GM21717 (cell line): ENCODE measurements around the gene SEZ6L.

Experiments used
- ATAC-seq: cut with Tn5 transposase; IDR thresholded peaks from one replicate; pipeline ENCODE4 v1.9.1; 2021; ENCODE audit warnings: mild to moderate bottlenecking, moderate library complexity; ENCODE audit not compliant: unreplicated experiment

Gene SEZ6L

DNA sequence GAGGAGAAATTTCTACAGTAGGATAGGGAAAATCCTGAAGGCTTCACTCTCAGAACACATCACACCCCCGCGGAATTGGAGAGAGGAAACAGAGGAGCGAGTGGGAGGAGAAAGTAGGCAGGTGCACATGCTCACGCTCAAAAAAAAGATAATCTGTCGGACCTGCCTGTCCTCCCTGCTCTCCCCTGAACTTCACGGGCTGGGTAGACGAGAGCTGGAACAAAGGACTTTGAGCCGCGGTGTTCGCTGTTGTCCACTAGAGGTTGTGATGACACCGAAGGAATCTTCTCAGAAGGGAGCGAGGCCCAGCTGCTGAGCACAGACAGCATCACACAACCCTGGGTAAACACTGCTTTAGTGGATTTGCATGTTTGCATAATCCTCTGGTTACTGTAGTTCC, 5.0 kb downstream of the SEZ6L start:
- ATAC-seq, result no peak

DNA sequence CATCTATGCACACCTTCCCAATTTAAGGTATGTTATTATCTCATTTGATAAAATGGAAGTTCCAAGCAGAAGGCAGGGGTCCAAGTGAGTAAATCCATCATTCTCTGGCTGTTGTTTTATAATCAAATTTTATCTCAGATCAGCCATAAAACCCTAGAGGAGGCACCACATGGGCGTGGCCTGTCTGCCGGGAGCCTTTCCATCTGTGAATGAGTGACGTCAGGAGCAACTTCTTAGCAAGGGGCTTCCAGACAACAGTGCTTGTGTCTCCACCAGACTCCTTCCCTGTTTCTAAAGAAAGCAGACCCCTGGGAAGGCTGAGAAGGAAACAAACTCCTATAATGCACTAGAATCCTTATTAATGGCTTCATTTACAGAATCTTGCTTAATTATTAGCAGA, 13.5 kb downstream of the SEZ6L start:
- ATAC-seq, result no peak

DNA sequence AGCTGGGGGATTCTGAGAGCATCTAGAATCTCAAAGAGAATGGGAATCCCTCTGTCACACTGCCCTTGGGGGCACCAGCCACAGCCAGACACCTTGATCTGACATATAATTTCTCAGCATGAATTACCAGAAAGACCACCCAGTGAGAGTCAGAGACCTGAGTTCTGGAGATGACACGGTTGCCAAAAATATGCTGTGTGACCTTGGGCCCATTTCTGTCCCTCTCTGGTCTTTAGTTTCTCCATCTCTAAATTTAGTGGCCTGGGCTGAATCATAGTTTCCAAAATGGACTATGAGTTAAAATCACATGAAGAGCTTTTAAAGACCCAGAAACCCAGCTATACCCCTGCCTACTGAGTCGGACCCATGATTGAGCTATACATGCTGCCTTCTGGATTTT, 15.9 kb downstream of the SEZ6L start:
- no peak for ATAC-seq

DNA sequence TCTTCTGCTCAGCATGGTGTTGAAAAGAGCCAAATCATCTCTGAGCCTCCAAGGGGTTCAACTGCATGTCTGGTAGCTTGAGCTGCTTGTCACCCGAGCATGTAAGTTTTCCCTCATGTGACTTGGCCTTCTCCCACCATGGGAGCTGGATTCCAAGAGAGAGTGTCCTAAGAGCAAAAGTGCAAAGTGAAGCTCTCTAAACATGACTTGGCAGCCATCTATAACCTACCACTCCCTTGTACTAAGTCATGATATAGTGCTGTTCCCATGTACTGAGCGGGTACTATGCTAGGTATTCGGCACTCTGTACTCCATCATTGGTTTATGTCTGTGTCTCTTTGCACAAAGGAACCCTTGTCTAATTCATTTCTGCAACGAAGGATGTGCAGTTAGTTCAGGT, 19.1 kb downstream of the SEZ6L start:
- no peak for ATAC-seq

DNA sequence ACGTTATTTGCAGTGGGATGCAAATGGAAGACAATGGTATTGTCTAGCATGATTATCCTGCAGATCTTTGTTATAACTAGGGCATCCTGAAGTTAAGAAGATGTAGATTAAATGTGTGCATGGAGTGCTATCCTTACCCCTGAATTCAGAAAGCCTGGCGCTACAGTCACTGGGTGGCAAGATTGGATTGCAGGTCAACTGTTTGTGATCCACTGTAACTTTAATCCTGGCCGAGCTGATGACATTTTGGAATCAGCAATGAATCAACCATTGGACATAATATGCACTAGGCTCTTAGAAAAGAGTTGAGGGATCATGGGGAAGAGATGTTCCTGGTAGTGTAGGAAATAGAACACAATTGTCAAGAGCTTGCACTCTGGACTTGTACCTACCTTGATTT, 25.1 kb downstream of the SEZ6L start:
- ATAC-seq, result no peak

DNA sequence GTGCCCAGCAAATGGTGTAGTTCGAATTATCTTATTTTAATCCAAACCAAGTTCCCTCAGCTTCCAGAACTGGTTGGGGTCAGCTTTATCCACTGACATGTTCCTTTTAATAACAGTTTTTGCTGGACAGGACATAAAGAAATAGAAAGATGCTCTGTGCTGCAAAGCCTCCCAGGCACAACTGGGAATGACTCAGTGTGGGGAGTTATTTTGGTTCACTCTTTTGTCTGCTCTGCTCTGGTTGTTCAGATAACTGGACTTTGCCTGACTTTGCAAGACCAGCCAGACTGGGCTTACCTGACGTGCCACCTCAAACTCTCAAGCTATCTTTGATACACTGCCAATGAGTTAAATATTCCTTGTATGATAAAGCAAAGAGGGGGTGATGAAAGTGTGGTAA, 25.6 kb downstream of the SEZ6L start:
- no peak for ATAC-seq

DNA sequence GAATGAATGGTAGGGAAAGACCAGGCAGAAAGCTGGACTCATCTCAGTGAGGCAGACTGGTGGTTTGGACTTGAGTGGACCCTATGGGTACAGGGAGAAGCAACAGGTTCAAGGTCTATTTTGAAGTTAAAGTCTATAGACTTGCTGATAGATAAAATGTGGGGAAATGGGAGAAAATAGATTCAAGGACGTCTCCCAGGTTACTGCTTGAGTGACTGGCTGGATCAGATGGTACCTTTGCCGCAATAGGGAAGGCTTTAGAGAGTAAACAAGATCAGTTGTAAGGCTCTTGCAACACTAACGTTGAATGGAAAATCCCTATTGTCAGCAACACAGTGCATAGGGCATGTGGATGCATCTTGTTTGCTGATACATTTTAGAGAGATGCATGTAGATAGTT, 27.4 kb downstream of the SEZ6L start:
- no peak for ATAC-seq

DNA sequence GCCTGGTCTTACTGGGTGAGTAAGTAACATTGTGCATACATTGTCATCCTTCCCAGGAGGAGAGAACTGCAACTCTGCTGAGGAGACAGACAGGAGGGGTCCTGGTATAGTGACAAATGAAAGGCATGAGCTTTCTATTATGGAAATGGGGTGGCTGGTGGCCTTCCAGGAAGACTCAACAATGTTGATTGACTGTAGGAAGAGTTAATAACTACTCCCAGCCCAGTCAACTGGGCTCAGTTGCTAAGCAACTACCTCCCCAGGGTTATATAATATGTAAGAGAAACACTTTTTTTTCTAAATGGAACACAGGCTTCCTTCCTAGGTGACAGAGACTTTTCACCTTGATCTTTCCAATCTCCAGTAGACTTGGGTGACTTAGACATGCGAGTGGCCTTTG, 28.2 kb downstream of the SEZ6L start:
- ATAC-seq, result no peak

DNA sequence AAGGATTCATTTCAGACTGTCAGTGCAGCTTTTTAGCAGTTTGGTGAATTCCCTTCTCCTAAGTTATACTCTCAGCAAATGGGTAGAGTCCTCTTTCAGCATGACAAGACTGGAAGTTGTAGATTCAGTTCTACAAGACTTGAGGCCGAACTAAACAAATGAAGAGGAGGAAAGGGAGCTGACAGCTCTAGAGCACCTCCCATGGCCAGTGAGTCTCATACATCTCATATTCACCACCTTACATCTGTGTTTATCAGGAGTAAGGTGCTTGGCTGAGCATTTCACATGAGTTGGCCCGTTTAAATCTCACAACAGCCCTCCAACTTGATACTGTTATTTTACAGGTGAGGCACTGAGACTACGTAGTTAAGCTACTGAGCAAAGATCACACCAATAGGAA, 30.4 kb downstream of the SEZ6L start:
- no peak for ATAC-seq

DNA sequence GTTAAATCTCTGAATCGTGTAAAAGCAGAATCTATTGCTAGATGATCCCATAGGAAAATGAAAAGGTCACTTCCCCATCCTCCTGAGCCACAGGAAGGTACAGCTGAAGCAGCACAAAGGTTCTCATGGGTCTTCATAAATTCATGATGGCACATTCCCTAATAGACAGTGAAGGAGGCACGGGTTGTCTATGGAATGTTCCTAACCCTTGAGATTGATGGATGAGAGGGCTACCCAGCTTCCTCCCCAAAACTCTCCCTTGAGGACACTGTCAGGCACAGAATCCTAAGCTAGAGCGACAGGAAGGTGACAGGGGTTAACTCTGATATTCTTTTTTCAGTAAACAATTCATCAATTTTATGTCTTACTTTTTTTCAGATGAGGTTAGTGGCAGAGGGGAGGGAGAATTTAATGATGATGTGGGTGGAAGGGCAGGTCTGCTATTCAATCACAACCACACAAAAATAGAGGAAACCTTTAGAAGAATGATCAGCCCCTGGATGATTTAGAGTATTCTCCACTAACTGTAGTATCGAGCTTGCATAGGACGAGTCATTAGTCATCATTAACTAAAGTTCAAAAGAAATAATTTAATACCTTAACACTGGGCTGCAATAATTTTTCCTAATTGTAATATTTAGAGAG, 33.1 kb downstream of the SEZ6L start:
- ATAC-seq, result no peak

DNA sequence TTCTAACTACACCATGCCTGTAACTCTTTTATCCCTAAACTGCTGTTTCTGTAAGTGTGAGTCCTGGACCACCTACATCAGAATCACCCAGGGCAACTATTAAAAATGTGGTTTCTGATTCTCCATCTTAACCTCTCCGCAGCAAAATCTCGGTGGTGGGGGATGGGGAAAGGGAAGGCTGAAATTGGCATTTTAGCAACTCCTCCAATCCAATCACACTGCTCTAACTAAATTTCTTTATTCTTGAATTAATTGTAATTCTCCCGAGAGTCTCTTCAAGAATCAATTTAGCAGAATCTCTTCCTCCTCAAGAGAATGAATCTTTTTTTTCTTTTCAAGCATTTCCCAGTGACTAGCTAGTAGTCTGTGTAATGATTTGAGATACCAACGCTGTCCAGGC, 36.2 kb downstream of the SEZ6L start:
- no peak for ATAC-seq

DNA sequence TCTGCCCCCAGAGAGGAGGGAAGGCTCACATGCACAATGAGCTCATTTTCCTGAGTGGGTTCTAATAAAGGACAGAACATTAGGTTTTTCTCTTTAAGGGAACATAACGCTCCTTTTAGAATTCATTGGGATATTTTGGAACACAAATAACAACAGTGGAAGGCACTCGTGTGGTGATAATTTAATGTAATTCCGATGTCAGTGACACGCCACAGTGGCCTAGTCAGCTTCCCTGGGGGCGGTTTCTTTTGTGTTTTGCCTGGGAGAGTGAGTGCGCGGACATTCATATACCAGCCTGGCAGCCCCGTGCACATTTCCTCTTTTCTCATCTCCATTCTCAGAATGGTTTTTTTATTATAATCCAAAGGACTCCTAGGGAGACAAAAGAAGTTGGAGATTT, 41.1 kb downstream of the SEZ6L start:
- ATAC-seq, result no peak

DNA sequence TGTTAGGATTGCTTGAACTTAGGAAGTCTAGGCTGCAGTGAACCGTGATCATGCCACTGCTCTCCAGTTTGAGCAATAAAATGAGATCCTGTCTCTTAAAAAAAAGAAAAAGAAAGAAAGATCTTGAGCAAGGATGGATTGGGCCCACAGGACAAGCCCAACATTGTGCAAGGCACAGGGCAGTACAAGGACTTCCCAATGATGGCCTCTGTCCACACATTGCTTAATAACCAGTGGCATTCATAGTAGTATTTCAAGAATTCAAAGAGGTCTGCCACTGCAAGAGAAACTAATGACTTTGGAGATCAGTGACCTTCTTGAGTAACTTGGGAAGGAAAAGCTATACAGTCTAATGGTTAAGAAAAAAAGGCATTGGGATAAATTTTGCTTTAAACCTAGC, 44.6 kb downstream of the SEZ6L start:
- no peak for ATAC-seq

DNA sequence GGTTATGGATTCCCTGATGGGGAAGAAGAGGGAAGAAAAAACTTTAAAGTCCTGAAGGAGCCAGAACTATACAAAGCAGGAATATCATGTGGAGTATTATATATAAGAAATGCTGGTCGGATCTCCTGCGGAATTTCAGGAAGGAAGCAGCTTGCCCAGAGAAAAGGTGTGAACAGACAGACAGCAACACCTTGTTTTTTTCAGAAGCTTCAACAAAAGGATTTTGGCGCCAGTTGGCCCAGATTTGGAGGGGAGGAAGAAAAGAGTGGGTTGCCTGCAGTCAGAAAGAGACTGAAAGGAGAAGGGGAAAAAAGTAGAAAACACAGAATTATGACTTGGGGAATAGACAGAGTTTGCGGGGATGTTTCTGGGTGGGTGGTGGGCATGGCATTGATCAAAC, 45.2 kb downstream of the SEZ6L start:
- no peak for ATAC-seq

DNA sequence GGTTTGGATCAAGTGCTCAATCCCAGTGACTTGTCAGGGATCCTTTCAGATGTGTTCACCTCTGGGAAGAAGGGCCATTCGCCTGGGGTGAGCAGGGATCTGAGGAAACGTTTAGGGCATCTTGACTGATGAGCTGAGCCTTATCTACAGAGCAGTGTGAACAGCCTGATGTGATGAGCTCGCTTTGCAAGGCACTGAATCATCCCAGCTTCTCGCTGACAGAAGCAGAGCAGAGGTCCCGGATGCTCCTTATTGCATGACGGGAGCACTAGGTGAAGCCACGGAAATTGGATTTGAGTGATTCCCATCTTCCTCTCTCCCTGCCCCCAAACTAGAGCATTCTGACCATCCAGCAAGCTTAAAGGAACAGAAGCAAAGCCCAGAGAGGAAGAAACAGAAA, 46.5 kb downstream of the SEZ6L start:
- ATAC-seq, result no peak

DNA sequence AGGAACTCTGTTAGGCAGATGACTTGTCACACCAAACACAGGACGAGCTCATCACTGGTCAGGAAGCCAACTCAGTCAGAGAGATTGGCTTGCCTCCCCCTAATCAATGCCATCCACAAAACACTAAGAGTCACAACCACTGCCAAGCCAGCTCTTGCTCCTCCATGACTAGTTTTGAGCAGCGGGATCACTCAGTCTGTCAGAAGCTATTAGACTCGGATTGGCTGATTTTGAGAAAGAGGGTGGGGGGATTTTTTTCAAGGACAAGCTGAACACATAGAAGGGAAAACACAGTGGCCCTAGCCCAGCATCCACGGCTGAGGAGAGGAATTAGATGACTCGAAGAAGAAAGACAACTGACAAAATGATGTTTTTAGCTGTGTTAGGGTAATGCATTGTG, 55.9 kb downstream of the SEZ6L start:
- no peak for ATAC-seq

DNA sequence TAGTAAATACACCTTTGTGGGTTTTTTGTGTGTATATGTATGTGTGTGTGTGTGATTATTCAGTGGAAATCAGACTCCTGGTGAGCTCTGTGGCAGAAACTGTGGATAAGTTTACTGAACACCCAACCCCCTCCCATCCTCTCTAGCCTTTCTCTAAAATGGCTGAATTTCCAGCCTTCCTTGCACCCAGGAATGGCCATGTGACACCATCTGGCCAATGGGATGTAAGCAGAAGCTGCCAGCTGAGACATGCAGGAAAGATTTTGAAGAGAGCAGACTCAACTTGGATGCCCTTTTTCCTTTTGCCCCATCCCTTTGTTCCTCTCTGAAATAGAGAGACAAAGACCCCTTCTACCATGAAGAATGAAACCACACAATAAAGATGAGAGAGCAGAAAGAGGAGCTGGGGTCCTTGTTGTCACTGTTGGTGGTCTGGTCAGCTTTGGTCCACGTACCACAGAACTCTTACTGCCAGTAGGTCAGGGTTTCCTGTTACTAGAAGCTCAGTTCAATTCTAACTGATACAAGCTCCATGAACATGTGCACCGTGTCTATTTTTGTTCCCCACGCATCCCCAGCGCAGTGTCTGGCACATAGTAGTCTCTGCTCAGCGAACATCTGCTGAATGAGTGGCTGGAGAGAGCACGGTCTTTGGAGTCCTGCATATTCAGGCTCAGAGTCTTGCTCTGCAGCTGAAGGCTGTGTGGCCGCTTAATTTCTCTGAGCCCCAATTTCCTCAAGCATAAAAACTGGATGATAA, 57.5 kb downstream of the SEZ6L start:
- no peak for ATAC-seq

DNA sequence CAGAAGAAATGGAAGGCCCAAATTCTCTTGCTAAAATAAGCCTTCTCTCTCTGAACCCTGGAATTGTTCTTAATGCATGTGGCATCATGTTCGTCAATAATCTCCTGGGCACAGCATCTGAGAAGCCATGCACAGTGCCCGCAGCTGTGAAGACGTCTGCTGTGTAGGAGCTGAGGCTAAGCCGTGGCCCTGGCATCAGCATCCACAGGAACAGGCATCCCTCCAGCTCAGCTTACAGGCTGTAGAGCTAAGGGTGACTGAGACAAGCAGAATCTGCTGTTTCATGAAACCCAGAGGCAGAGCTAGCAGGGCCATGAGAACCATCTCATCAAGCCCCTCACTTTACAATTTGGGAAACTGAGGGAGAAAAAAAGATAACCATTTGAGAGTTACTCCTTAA, 60.6 kb downstream of the SEZ6L start:
- ATAC-seq, result no peak

DNA sequence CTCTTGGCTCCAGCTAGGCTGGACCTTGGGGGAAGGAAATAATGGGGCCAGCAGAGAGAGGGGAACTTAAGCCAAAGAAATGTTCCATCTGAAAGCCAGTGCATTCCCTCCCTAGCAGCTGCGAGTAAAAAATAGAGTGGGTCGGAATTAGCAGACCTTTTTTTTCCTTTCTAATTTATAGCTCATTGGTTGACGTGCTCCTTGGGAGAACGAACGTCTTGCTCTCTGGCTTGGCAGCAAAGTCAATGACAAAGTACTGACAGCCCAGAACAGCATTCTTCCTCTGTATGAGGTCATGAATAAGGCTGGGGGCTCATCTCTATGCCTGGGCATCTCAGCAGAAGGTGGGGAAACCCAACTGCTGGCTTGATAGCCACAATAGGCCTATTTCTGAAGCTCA, 65.0 kb downstream of the SEZ6L start:
- ATAC-seq, result no peak

DNA sequence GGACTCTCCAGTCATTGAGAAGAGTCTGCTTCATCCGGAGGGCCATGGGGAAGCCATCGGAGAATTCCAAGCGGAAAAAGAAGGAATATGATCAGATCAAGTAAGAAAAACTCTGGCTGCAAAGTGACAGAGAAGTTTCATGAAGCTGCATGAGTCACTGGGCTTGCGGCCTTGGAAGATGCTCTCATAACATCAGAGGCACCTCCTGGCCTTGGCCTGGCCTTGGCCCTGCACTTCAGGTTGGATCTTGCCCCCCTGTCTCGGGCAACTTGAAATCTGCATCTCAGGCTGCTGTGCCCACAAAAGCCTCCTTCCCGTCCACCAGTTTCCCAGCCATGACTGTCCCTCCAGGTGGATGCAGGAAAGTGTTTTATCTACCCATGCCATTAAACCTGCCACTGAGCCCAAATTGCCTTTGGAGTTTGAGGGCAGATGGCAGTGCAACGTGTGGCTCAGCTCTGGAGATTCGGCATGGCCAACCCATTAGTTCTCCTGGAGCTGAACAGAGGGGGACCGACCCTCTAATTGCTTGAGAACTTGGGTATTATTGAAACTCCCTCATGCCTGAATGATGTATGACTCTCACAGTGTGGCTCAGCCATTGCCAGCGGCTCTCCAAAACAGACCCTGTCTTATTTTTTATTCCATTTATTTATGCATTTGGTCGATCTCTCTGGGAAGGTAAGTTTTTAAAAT, 66.7 kb downstream of the SEZ6L start:
- ATAC-seq, result no peak

DNA sequence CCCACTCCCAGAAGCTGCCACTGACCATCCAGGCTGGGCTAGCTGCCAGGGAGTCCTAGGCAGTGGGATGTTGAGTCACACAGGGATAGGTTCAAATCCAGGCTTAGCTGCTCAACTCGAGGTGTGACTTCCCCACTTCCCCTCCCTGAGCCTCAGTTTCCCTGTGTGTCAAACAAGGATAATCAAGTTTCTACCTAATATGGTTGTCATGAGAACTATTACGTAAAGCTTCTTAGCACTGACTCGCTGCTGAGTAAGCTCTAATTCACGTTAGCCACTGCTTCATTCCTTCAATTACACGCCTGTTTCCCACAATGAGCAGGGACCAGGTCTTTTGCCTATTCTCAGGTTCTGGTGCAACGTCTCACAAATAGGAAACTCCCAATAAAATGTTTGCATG, 67.7 kb downstream of the SEZ6L start:
- no peak for ATAC-seq

DNA sequence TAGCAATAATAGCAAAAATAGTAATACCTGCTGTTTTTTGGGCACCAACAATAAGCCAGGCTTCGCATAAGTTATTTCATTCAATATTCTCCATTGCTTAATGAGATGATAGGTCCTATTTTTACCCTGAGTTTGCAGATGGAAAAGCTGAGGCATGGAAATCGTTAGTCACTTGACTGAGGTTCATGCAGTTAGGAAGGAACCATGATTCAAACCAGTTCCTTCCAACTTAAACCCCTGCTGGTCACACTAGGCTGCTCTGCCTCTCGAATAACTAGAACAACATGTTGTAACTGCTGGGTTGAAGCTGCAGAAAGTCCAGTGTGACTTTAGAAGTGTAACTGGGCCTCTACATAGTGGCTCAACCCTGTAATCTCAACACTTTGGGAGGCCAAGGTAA, 69.3 kb downstream of the SEZ6L start:
- ATAC-seq, result no peak
